Activated T-cell treated with anti-CD3 and anti-CD28 coated beads for 1 hour (primary cell): ENCODE measurements around the gene FOLR2.
"Not testable (repeated sequence)": the region's sequence is repeated elsewhere in the genome, so short reads cannot be mapped to it uniquely, and the experiment has no call there.

Source experiments
- DNase-seq: peaks from one replicate; pipeline ENCODE4 v3.0.0-alpha.2; 2020; ENCODE audit warnings: low read depth

Gene FOLR2

GRCh38 chr11:72216638-72217037 is at the start of gene FOLR2:
TSS of gene FOLR2 (plus strand) at chr11:72216794. CDS start at chr11:72218585, 1,791 bp downstream.
- DNase-seq, result no peak

- not testable (repeated sequence) for DNase-seq
Observed at GRCh38 chr11:72169046-72169555, 47.5 kb upstream of the FOLR2 start.

GRCh38 chr11:72169754-72170153 is 46.8 kb upstream of the FOLR2 start:
- not testable (repeated sequence) for DNase-seq

- DNase-seq, result not testable (repeated sequence)
Observed at GRCh38 chr11:72172043-72172442, 44.6 kb upstream of the FOLR2 start.

- DNase-seq, result no peak
Observed at GRCh38 chr11:72173291-72173690, 43.3 kb upstream of the FOLR2 start.

- no peak for DNase-seq
Observed at GRCh38 chr11:72174302-72175070, 42.1 kb upstream of the FOLR2 start.

- no peak for DNase-seq
Observed at GRCh38 chr11:72177656-72178055, 38.9 kb upstream of the FOLR2 start.

GRCh38 chr11:72179049-72179803 is 37.4 kb upstream of the FOLR2 start:
- DNase-seq, result no peak

- no peak for DNase-seq
Observed at GRCh38 chr11:72179804-72180396, 36.7 kb upstream of the FOLR2 start.

- not testable (repeated sequence) for DNase-seq
Observed at GRCh38 chr11:72180892-72181552, 35.6 kb upstream of the FOLR2 start.

- not testable (repeated sequence) for DNase-seq
Observed at GRCh38 chr11:72181553-72181958, 35.0 kb upstream of the FOLR2 start.

GRCh38 chr11:72188267-72188666 is 28.3 kb upstream of the FOLR2 start:
- no peak for DNase-seq

GRCh38 chr11:72189455-72190250 is 26.9 kb upstream of the FOLR2 start:
- no peak for DNase-seq

- DNase-seq, result no peak
Observed at GRCh38 chr11:72190631-72191071, 25.9 kb upstream of the FOLR2 start.

GRCh38 chr11:72191961-72192381 is 24.6 kb upstream of the FOLR2 start, which contains the start of gene FOLR1:
TSS of gene FOLR1 (plus strand) at chr11:72192140. CDS start at chr11:72192174, 34 bp downstream.
- no peak for DNase-seq

GRCh38 chr11:72195518-72196270 is 20.9 kb upstream of the FOLR2 start:
- DNase-seq, result no peak

- DNase-seq, result not testable (repeated sequence)
Observed at GRCh38 chr11:72201445-72201844, 15.1 kb upstream of the FOLR2 start.

- DNase-seq, result no peak
Observed at GRCh38 chr11:72202571-72202970, 14.0 kb upstream of the FOLR2 start.

GRCh38 chr11:72203163-72203562 is 13.4 kb upstream of the FOLR2 start:
- DNase-seq, result no peak

- no peak for DNase-seq
Observed at GRCh38 chr11:72204886-72205285, 11.7 kb upstream of the FOLR2 start.
